Measurements from ENCODE around the gene SYNPO2.

Gene SYNPO2

GRCh38 chr4:118942465-118942864 lies 53.8 kb downstream of the SYNPO2 start:
- TF ChIP-seq EP300 (IDR thresholded peaks at IDR 0.05; ENCODE audit: borderline replicate concordance), result no peak
- TF ChIP-seq EGR1 (IDR thresholded peaks at IDR 0.05), result no peak
- TF ChIP-seq RAD21 (IDR thresholded peaks at IDR 0.05; ENCODE audit: low read depth), result no peak
- no peak for TF ChIP-seq FOXM1 (IDR thresholded peaks at IDR 0.05; ENCODE audit: borderline replicate concordance, low read depth)
- TF ChIP-seq TAF1 (IDR thresholded peaks at IDR 0.05; ENCODE audit: low read depth), result no peak
- TF ChIP-seq, protein P1, sequence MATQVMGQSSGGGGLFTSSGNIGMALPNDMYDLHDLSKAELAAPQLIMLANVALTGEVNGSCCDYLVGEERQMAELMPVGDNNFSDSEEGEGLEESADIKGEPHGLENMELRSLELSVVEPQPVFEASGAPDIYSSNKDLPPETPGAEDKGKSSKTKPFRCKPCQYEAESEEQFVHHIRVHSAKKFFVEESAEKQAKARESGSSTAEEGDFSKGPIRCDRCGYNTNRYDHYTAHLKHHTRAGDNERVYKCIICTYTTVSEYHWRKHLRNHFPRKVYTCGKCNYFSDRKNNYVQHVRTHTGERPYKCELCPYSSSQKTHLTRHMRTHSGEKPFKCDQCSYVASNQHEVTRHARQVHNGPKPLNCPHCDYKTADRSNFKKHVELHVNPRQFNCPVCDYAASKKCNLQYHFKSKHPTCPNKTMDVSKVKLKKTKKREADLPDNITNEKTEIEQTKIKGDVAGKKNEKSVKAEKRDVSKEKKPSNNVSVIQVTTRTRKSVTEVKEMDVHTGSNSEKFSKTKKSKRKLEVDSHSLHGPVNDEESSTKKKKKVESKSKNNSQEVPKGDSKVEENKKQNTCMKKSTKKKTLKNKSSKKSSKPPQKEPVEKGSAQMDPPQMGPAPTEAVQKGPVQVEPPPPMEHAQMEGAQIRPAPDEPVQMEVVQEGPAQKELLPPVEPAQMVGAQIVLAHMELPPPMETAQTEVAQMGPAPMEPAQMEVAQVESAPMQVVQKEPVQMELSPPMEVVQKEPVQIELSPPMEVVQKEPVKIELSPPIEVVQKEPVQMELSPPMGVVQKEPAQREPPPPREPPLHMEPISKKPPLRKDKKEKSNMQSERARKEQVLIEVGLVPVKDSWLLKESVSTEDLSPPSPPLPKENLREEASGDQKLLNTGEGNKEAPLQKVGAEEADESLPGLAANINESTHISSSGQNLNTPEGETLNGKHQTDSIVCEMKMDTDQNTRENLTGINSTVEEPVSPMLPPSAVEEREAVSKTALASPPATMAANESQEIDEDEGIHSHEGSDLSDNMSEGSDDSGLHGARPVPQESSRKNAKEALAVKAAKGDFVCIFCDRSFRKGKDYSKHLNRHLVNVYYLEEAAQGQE (IDR thresholded peaks at IDR 0.05; ENCODE audit: low read depth), result no peak
- no peak for TF ChIP-seq NFIC (IDR thresholded peaks at IDR 0.05)
- TF ChIP-seq CEBPB (IDR thresholded peaks at IDR 0.05), result no peak
- no peak for TF ChIP-seq USF1 (IDR thresholded peaks at IDR 0.05)
- TF ChIP-seq YY1 (IDR thresholded peaks at IDR 0.05; ENCODE audit: low read depth), result no peak
- no peak for TF ChIP-seq ZBTB7A (IDR thresholded peaks at IDR 0.05; ENCODE audit: low read depth)
- TF ChIP-seq TEAD4 (IDR thresholded peaks at IDR 0.05), result no peak

DNA sequence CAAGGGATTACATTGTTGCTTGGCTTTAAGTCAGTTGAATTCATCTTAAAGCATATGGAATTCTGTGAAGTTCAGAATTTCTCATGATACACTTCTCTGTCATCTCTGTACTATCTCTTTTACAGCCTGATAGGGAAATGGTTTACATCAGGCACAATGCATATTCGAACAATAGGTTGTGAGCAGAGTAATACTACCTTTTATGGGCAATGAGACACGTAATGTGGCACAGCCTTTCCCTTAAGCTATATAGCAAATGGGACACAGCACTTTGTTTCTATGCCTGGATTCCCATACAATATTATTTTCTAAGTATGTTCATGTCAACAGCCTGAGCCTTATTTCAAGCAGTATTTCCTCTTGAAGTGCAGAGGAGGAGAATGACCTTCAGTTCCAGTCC lies 58.4 kb downstream of the SYNPO2 start:
- TF ChIP-seq, protein P1 (IDR thresholded peaks at IDR 0.05; ENCODE audit: low read depth), result no peak
- TF ChIP-seq MAX (IDR thresholded peaks at IDR 0.05) (no peak), TAF1 (IDR thresholded peaks at IDR 0.05; ENCODE audit: low read depth) (no peak), ZBTB7A (IDR thresholded peaks at IDR 0.05; ENCODE audit: low read depth) (no peak), RAD21 (IDR thresholded peaks at IDR 0.05; ENCODE audit: low read depth) (no peak), EP300 (IDR thresholded peaks at IDR 0.05; ENCODE audit: borderline replicate concordance) (no peak), TCF12 (IDR thresholded peaks at IDR 0.05; ENCODE audit: low read depth) (no peak), TEAD4 (IDR thresholded peaks at IDR 0.05) (no peak), NFIC (IDR thresholded peaks at IDR 0.05) (no peak), FOXM1 (IDR thresholded peaks at IDR 0.05; ENCODE audit: borderline replicate concordance, low read depth) (no peak), USF1 (IDR thresholded peaks at IDR 0.05) (no peak), CEBPB (IDR thresholded peaks at IDR 0.05) (no peak)

DNA sequence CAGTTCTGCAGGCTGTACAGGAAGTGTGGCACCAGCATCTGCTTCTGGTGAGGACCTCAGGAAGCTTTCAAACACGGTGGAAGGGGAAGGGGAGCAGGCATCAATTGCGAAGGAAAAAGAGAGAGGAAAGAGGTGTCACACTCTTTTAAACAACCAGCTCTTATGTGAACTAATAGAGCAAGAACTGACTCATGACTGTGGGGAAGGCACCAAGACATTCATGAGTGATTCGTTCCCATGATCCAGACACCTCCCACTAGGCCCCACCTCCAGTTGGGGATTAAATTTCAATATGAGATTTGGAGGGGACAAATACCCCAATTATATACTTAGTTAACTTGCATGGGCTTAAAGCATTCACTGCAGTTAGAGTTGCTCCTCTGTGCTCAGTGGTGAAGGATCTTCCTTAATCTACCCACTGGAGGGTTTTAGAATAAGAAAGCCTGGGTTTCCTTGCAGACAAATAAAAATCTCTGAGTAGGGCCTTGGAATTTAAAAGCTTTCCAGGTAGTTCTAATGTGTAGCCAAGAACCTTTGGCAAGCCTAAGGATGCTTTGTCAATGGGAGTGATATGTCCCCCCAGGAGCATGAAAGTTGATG lies 60.0 kb downstream of the SYNPO2 start:
- no peak for TF ChIP-seq TCF12 (IDR thresholded peaks at IDR 0.05; ENCODE audit: low read depth)
- TF ChIP-seq USF1 (IDR thresholded peaks at IDR 0.05), result no peak
- no peak for TF ChIP-seq YY1 (IDR thresholded peaks at IDR 0.05; ENCODE audit: low read depth)
- no peak for TF ChIP-seq CREB1 (IDR thresholded peaks at IDR 0.05; ENCODE audit: low read depth)
- TF ChIP-seq NFIC (IDR thresholded peaks at IDR 0.05), result no peak
- no peak for TF ChIP-seq MAX (IDR thresholded peaks at IDR 0.05)
- TF ChIP-seq, protein P1 (IDR thresholded peaks at IDR 0.05; ENCODE audit: low read depth), result no peak

DNA sequence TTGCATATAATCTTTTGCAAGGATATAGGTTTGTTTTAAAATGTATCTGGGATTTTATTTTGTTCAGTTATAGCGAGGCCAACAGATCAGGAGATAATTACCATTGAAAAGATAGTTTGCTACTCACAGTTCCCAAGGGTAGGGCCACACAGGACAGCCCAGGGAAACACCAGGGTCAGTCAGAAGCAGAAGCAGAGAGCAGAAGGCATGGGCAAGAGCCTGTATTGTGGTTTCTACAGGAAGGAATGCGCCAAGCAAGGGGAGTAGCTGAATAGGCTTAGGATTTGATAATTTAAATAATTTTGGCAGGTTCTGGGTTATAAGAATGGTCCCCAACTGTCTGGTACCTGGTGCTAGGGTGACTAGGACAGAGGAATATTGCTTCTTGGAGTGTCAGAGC lies 61.6 kb downstream of the SYNPO2 start:
- no peak for TF ChIP-seq EGR1 (IDR thresholded peaks at IDR 0.05)
- no peak for TF ChIP-seq ZBTB7A (IDR thresholded peaks at IDR 0.05; ENCODE audit: low read depth)
- no peak for TF ChIP-seq TAF1 (IDR thresholded peaks at IDR 0.05; ENCODE audit: low read depth)
- no peak for TF ChIP-seq TEAD4 (IDR thresholded peaks at IDR 0.05)
- no peak for TF ChIP-seq FOXM1 (IDR thresholded peaks at IDR 0.05; ENCODE audit: borderline replicate concordance, low read depth)
- TF ChIP-seq, protein P1 (IDR thresholded peaks at IDR 0.05; ENCODE audit: low read depth), result no peak
- no peak for TF ChIP-seq TCF12 (IDR thresholded peaks at IDR 0.05; ENCODE audit: low read depth)
- no peak for TF ChIP-seq CREB1 (IDR thresholded peaks at IDR 0.05; ENCODE audit: low read depth)
- no peak for TF ChIP-seq RAD21 (IDR thresholded peaks at IDR 0.05; ENCODE audit: low read depth)
- no peak for TF ChIP-seq YY1 (IDR thresholded peaks at IDR 0.05; ENCODE audit: low read depth)
- no peak for TF ChIP-seq CEBPB (IDR thresholded peaks at IDR 0.05)
- TF ChIP-seq EP300 (IDR thresholded peaks at IDR 0.05; ENCODE audit: borderline replicate concordance), result no peak
